Transverse colon (tissue), 4 donors: ENCODE results near the gene PADI2.

ENCODE experiments used
- EP300 ChIP-seq: sonication (generic); formaldehyde crosslinking; IDR thresholded peaks from one replicate; pipeline ENCODE4 v1.6.1; 2017; ENCODE audit warnings: antibody characterized with exemption, low read depth
- POLR2A ChIP-seq: fragments of 450-650 bp; IDR thresholded peaks from one replicate; pipeline ENCODE4 v1.6.1; 2016; ENCODE audit warnings: antibody characterized with exemption, mild to moderate bottlenecking, moderate library complexity
- POLR2AphosphoS5 ChIP-seq, 3 donors: sonication (generic); formaldehyde crosslinking; IDR thresholded peaks; one replicate each; pipeline ENCODE4 v1.6.1; 2016; ENCODE audit warnings: antibody characterized with exemption in 3 of 3
- TF ChIP-seq, protein P1 (sequence below), 5 experiments: fragments of 200-600 bp in 3 of 5; fragments of 450-650 bp in 2 of 5; sonication (generic) in 3 of 5; IDR thresholded peaks; 1 replicate in 2 of 5; 2 replicates in 3 of 5; pipeline ENCODE4 v1.5.1; 2016 to 2017; ENCODE audit warnings: antibody characterized with exemption in 5 of 5, inconsistent platforms in 3 of 5, mild to moderate bottlenecking in 2 of 5, moderate library complexity in 1 of 5

DNA sequence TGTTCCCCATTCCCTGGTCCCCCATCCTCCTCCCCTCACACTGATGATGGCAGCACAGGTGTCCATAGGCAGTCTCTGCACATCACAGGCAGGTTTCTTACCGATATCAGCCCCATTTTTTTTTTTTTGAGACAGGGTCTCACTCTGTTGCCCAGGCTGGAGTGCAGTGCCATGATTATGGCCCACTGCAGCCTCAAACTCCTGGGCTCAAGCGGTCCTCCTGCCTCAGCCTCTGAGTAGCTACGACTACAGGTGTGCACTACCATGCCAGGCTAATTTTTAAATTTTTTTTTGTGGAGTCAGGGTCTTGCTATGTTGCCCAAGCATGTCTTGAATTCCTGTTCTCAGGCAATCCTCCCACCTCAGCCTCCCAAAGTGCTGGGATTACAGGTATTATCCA is 36.5 kb downstream of the PADI2 start:
- TF ChIP-seq, protein P1, sequence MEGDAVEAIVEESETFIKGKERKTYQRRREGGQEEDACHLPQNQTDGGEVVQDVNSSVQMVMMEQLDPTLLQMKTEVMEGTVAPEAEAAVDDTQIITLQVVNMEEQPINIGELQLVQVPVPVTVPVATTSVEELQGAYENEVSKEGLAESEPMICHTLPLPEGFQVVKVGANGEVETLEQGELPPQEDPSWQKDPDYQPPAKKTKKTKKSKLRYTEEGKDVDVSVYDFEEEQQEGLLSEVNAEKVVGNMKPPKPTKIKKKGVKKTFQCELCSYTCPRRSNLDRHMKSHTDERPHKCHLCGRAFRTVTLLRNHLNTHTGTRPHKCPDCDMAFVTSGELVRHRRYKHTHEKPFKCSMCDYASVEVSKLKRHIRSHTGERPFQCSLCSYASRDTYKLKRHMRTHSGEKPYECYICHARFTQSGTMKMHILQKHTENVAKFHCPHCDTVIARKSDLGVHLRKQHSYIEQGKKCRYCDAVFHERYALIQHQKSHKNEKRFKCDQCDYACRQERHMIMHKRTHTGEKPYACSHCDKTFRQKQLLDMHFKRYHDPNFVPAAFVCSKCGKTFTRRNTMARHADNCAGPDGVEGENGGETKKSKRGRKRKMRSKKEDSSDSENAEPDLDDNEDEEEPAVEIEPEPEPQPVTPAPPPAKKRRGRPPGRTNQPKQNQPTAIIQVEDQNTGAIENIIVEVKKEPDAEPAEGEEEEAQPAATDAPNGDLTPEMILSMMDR (IDR thresholded peaks at IDR 0.05), result no peak
- TF ChIP-seq EP300, result no peak
- TF ChIP-seq POLR2AphosphoS5 (IDR thresholded peaks at IDR 0.05), result no peak
- TF ChIP-seq POLR2A, result no peak
